Right cardiac atrium (tissue), 5 donors: ENCODE data around the gene FBXO24. TPM values are rescaled to one million over a fixed set of nuclear protein-coding genes. Genes with fewer than 3 reads are reported as not detected.
A peak's percentile ranks its signal among the peaks of the same experiment; 100 is the strongest.

ENCODE experiments used
- ATAC-seq, 2 donors: fragments of 200-7000 bp; cut with Tn5 transposase; one replicate each; pipeline versions ENCODE4 v1.8.0 to v1.9.1; 2020; ENCODE audit warnings: moderate library complexity in 2 of 2, mild to moderate bottlenecking in 1 of 2
- DNase-seq, 3 donors: peaks; one replicate each; pipeline ENCODE4 v3.0.0-alpha.2; 2020
- H3K27ac ChIP-seq: one replicate; pipeline ENCODE4 v1.5.1; 2013; ENCODE audit warnings: mild to moderate bottlenecking, low read length, control low read depth, moderate library complexity
- H3K27me3 ChIP-seq: one replicate; pipeline ENCODE4 v1.6.1; 2013; ENCODE audit not compliant: control insufficient read depth, insufficient read depth
- H3K4me1 ChIP-seq: one replicate; pipeline ENCODE4 v1.6.1; 2013; ENCODE audit warnings: low read length; ENCODE audit not compliant: control insufficient read depth, insufficient read depth
- H3K4me3 ChIP-seq: one replicate; pipeline ENCODE4 v1.5.1; 2013; ENCODE audit warnings: low read length, control low read depth
- H3K9me3 ChIP-seq: one replicate; pipeline ENCODE4 v1.6.1; 2013; ENCODE audit warnings: low read length; ENCODE audit not compliant: control insufficient read depth
- WGBS: extraction: QIAGEN DNeasy Blood & Tissue Kit; methylation state at CpG from one replicate; pipeline ENCODE4 v1.1.7; 2013; 5-methylcytosine and 5-hydroxymethylcytosine counted together
- intact Hi-C, 4 donors: fragments of 100-400 bp; cut with DNase I; formaldehyde crosslinking; loops; one replicate each; pipeline versions ENCODE4 v1.11.0 to v1.14.0; 2022 to 2023
- polyA plus RNA-seq: library from polyadenylated mRNA; stranded (reverse); fragments of 200-250 nt; gene quantifications from one replicate; pipeline ENCODE4 v1.2.3, GENCODE V29; 2013
- total RNA-seq, 4 donors: library from RNA; stranded (reverse); fragmentation: NEBNext Ultra II Directional; extraction: Animal tissue kit (Norgen Biotek cat#: 25700); gene quantifications; one replicate each; pipeline ENCODE4 v1.2.1, GENCODE V29; 2021
- donor health status: healthy with polysubstance abuse.
- donor health status: DM: no; HTN: yes; CAD: no.
- donor health status: DM: no; HTN: no; CAD: no.
- donor health status: DM: no; HTN: yes; CAD: no; lungs with severe emphysema.
- donor health status: DM: yes; HTN: yes; CAD: no.

The FBXO24 gene
- total and polyA plus RNA-seq, 5 donors: 0.27 to 1.0 (median 0.75) TPM; not detected in 1

- H3K4me1 ChIP-seq: peaks cover 2% of the 10 kb centered on the region
- intact Hi-C loops: loop anchor here in 1 of 4 donors (10.0 kb wide), 1 partner anchor 91 kb away; the partner anchor contains the start of gene GNB2
These were observed 2.0 kb upstream of the FBXO24 start for GRCh38 chr7:100584054-100584682.

GRCh38 chr7:100584683-100585510 is 1.2 kb upstream of the FBXO24 start:
- Histone ChIP-seq H3K4me3 (peak overlapping the region; percentile 74), H3K9me3 (no peaks in the 10 kb centered on the region), H3K27ac (peak overlapping the region; percentile 40), H3K27me3 (no peaks in the 10 kb centered on the region), H3K4me1 (peaks cover 2% of the 10 kb centered on the region)
- intact Hi-C loops: loop anchor here in 1 of 4 donors (10.0 kb wide), 1 partner anchor 90 kb away; the partner anchor contains the start of gene GNB2
- DNase-seq (peak; percentile 64 to 80 (median 75)), ATAC-seq (peak in 1 of 2 donors; percentile 3)
- WGBS: 5% methylated on average over 20 of the region's 20 CpGs

More at GRCh38 chr7:100584054-100584682, 2.0 kb upstream of the FBXO24 start:
- ATAC-seq: no peak
- 33% methylated on average over 15 of the region's 15 CpGs for WGBS
- peak in 1 of 3 donors; percentile 50 for DNase-seq
- Histone ChIP-seq H3K9me3 (no peaks in the 10 kb centered on the region), H3K27me3 (no peaks in the 10 kb centered on the region), H3K27ac (peak overlapping the region; percentile 40), H3K4me3 (peak overlapping the region; percentile 74)

- ATAC-seq (peak; percentile 14 to 42), DNase-seq (no peak)
- intact Hi-C loops: loop anchor here in 1 of 4 donors (10.0 kb wide), 1 partner anchor 89 kb away; the partner anchor contains the start of gene GNB2
- Histone ChIP-seq H3K4me1 (peaks cover 2% of the 10 kb centered on the region), H3K9me3 (no peaks in the 10 kb centered on the region), H3K4me3 (peak within 1 kb of the TSS; percentile 76), H3K27me3 (no peaks in the 10 kb centered on the region), H3K27ac (peak within 1 kb of the TSS; percentile 93)
- under 1% methylated on average over 61 of the region's 61 CpGs for WGBS
These were observed 440 bp upstream of the FBXO24 start, which contains the start of gene LRCH4 for GRCh38 chr7:100585511-100586265. TSS of gene LRCH4 (minus strand) at chr7:100586129. CDS start at chr7:100586100, 29 bp downstream.

GRCh38 chr7:100588438-100588837 is 2.3 kb downstream of the FBXO24 start:
- DNase-seq: peak in 1 of 3 donors; percentile 7
- Histone ChIP-seq H3K27me3 (no peaks in the 10 kb centered on the region), H3K4me1 (peaks cover 2% of the 10 kb centered on the region), H3K27ac (no peak overlapping the region), H3K9me3 (no peaks in the 10 kb centered on the region), H3K4me3 (no peak overlapping the region)
- intact Hi-C loops: loop anchor here in 1 of 4 donors (10.0 kb wide), 1 partner anchor 86 kb away; the partner anchor contains the start of gene GNB2
- ATAC-seq: no peak
- 87% methylated on average over 1 of the region's 1 CpG for WGBS

GRCh38 chr7:100589341-100589947 is 3.3 kb downstream of the FBXO24 start:
- no peaks in the 10 kb centered on the region for H3K4me1 ChIP-seq
- ATAC-seq: no peak
- H3K4me3 ChIP-seq: no peak overlapping the region
- WGBS: 41% methylated on average over 7 of the region's 7 CpGs
- no peaks in the 10 kb centered on the region for H3K9me3 ChIP-seq
- intact Hi-C loops: loop anchor here in 1 of 4 donors (10.0 kb wide), 1 partner anchor 85 kb away; the partner anchor contains the start of gene GNB2
- H3K27ac ChIP-seq: no peak overlapping the region
- DNase-seq: peak; percentile 13 to 59 (median 59)
- H3K27me3 ChIP-seq: no peaks in the 10 kb centered on the region

GRCh38 chr7:100590077-100590737 is 4.1 kb downstream of the FBXO24 start:
- no peak for ATAC-seq
- intact Hi-C loops: no loop called here
- no peak overlapping the region for H3K27ac ChIP-seq
- DNase-seq: peak; percentile 55 to 78 (median 74)
- 22% methylated on average over 20 of the region's 20 CpGs for WGBS
- H3K27me3 ChIP-seq: no peaks in the 10 kb centered on the region
- H3K4me1 ChIP-seq: no peaks in the 10 kb centered on the region
- H3K4me3 ChIP-seq: no peak overlapping the region
- H3K9me3 ChIP-seq: no peaks in the 10 kb centered on the region

- H3K4me3 ChIP-seq: no peak overlapping the region
- intact Hi-C loops: no loop called here
- no peaks in the 10 kb centered on the region for H3K9me3 ChIP-seq
- no peak overlapping the region for H3K27ac ChIP-seq
- DNase-seq: peak in 1 of 3 donors; percentile 48
- 94% methylated on average over 17 of the region's 17 CpGs for WGBS
- no peaks in the 10 kb centered on the region for H3K27me3 ChIP-seq
- no peaks in the 10 kb centered on the region for H3K4me1 ChIP-seq
- ATAC-seq: no peak
These were observed 5.5 kb downstream of the FBXO24 start for GRCh38 chr7:100591596-100591995.

GRCh38 chr7:100595188-100595587 is 9.1 kb downstream of the FBXO24 start:
- WGBS: 98% methylated on average over 7 of the region's 7 CpGs
- Histone ChIP-seq H3K9me3 (no peaks in the 10 kb centered on the region), H3K27me3 (no peaks in the 10 kb centered on the region), H3K4me1 (no peaks in the 10 kb centered on the region), H3K4me3 (no peak overlapping the region), H3K27ac (no peak overlapping the region)
- DNase-seq: peak in 1 of 3 donors; percentile 36
- ATAC-seq: no peak
- intact Hi-C loops: no loop called here

GRCh38 chr7:100598425-100598824 is 12.3 kb downstream of the FBXO24 start:
- no peaks in the 10 kb centered on the region for H3K27me3 ChIP-seq
- intact Hi-C loops: no loop called here
- no peak for ATAC-seq
- H3K27ac ChIP-seq: no peak overlapping the region
- H3K4me1 ChIP-seq: no peaks in the 10 kb centered on the region
- DNase-seq: no peak
- H3K4me3 ChIP-seq: no peak overlapping the region
- WGBS: 84% methylated on average over 4 of the region's 4 CpGs
- no peaks in the 10 kb centered on the region for H3K9me3 ChIP-seq
